ENCODE results near the gene FNDC3B.
A peak's percentile ranks its signal among the peaks of the same experiment; 100 is the strongest.

The FNDC3B gene

DNA sequence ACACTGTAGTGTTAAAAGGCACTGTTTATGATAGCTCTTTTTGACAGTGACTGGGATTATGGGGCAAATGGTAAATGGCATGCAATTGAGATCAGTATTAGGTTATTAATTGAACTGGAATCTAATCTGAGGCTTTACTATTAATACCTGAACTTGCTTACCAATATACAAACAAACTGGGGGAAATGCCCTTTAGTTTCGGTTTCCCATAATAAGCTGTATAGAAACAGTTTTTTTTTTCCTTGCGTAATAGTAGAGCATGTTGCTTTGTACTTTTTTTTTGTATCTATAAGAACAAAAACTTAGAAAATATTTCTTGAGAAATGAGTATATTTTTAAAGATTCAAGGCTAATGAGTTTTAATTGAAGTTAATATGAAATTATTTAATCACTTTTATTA lies 95.0 kb downstream of the FNDC3B start:
- Mint-ChIP-seq H3K9me3 (no peaks in the 10 kb centered on the region), H3K27ac (peak overlapping the region in 1 of 2 donors; percentile 14), H3K27me3 (no peaks in the 10 kb centered on the region), H3K4me1 (peaks cover 68% of the 10 kb centered on the region), H3K4me3 (no peak overlapping the region)
- no peak for ATAC-seq
- no peak for DNase-seq

DNA sequence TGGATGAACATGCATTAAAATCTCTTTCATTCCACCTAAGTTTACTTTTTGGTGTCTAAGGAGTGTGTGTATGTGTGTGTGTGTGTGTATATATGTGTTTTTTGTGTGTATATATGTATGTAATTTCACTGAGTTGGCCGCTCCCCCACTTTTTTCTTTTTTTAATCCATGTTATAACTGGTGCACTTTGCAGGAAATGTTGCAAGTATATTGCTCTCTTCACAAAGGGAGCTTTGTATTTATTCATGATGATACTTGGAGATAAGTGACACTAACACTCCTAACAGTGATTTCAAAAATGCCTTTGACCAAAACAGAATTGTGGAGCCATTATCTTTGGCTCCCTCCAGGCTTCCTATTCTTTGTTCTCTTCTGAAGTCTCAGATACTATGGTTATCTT lies 95.8 kb downstream of the FNDC3B start:
- Mint-ChIP-seq H3K9me3 (no peaks in the 10 kb centered on the region), H3K4me3 (no peak overlapping the region), H3K27ac (no peak overlapping the region), H3K27me3 (no peaks in the 10 kb centered on the region), H3K4me1 (peaks cover 62% of the 10 kb centered on the region)
- ATAC-seq (no peak), DNase-seq (no peak)

- no peak for ATAC-seq
- peaks cover 64% of the 10 kb centered on the region for H3K4me1 Mint-ChIP-seq
- no peak for DNase-seq
- H3K9me3 Mint-ChIP-seq, result no peaks in the 10 kb centered on the region
- H3K27ac Mint-ChIP-seq, result no peak overlapping the region
- no peaks in the 10 kb centered on the region for H3K27me3 Mint-ChIP-seq
- no peak overlapping the region for H3K4me3 Mint-ChIP-seq
Measured at GRCh38 chr3:172135820-172136219, 96.4 kb downstream of the FNDC3B start.

- Mint-ChIP-seq H3K9me3 (no peaks in the 10 kb centered on the region), H3K4me3 (no peak overlapping the region), H3K27me3 (no peaks in the 10 kb centered on the region), H3K4me1 (peaks cover 66% of the 10 kb centered on the region), H3K27ac (peak overlapping the region in 1 of 2 donors; percentile 50)
- DNase-seq, result no peak
- ATAC-seq, result no peak
Measured at GRCh38 chr3:172136330-172136729, 97.0 kb downstream of the FNDC3B start.

- H3K9me3 Mint-ChIP-seq, result no peaks in the 10 kb centered on the region
- H3K4me3 Mint-ChIP-seq, result no peak overlapping the region
- no peaks in the 10 kb centered on the region for H3K27me3 Mint-ChIP-seq
- DNase-seq, result no peak
- no peak overlapping the region for H3K27ac Mint-ChIP-seq
- ATAC-seq, result no peak
- H3K4me1 Mint-ChIP-seq, result peaks cover 63% of the 10 kb centered on the region
Measured at GRCh38 chr3:172137287-172138192, 98.2 kb downstream of the FNDC3B start.

DNA sequence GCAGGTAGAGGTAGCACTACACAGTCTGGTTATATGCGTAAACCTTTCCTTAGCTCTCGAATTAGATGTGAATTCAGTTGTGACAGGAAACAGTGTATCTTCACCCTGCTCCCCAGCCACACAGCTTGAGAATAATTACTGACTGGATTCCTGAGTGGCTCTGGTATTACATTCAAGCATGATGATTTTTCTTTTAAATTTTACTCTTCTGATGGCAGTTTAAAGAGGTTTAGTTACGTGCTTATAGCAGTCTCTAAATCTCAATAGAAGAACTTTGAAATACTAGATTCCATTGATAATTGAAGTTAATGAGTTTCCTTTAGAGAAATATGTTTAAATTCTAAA lies 98.8 kb downstream of the FNDC3B start:
- DNase-seq (no peak), ATAC-seq (no peak)
- Mint-ChIP-seq H3K9me3 (no peaks in the 10 kb centered on the region), H3K4me3 (no peak overlapping the region), H3K4me1 (peaks cover 63% of the 10 kb centered on the region), H3K27ac (no peak overlapping the region), H3K27me3 (no peaks in the 10 kb centered on the region)

DNA sequence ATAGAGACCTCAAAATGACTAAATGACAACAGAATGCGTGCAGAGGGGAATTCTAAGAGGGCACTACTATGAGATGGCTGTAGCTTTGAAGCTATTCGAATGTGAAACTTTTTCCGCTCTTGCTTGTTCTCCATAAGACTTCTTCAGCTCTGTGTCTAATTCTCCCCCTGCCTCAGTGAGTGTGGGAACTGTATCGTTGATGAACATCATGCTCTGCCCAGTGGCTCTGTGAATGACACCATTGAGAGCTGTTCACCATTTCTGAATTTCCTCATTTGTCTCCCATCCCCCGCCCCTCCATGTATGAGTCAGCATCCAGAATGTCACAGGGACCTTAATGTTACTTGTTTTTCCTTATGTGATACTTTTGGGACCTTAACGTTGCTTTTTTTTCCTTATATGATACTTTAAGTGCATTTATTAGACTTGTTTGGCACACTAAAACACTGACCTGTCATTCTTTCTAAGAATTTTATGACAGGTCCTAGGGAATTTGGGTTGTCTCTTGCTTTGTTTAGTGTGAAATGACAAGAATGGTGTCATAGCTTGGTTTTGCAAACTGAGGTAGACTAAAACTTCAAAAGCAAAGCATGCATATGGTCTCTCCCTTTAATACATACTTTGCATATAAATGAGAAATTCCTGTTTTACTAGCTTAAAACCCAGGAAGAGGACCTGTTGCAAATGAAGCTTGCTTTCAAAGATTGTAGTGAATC lies 99.6 kb downstream of the FNDC3B start:
- H3K27me3 Mint-ChIP-seq, result no peaks in the 10 kb centered on the region
- peak in 1 of 2 donors; percentile 22 for DNase-seq
- peaks cover 59% of the 10 kb centered on the region for H3K4me1 Mint-ChIP-seq
- H3K9me3 Mint-ChIP-seq, result no peaks in the 10 kb centered on the region
- peak overlapping the region in 1 of 2 donors; percentile 52 for H3K27ac Mint-ChIP-seq
- peak overlapping the region in 1 of 2 donors; percentile 48 for H3K4me3 Mint-ChIP-seq
- peak; percentile 72 for ATAC-seq

GRCh38 chr3:172139528-172140276 lies 100.3 kb downstream of the FNDC3B start:
- H3K4me3 Mint-ChIP-seq, result no peak overlapping the region
- no peaks in the 10 kb centered on the region for H3K27me3 Mint-ChIP-seq
- no peak overlapping the region for H3K27ac Mint-ChIP-seq
- no peaks in the 10 kb centered on the region for H3K9me3 Mint-ChIP-seq
- DNase-seq (no peak), ATAC-seq (no peak)
- H3K4me1 Mint-ChIP-seq, result peaks cover 62% of the 10 kb centered on the region

DNA sequence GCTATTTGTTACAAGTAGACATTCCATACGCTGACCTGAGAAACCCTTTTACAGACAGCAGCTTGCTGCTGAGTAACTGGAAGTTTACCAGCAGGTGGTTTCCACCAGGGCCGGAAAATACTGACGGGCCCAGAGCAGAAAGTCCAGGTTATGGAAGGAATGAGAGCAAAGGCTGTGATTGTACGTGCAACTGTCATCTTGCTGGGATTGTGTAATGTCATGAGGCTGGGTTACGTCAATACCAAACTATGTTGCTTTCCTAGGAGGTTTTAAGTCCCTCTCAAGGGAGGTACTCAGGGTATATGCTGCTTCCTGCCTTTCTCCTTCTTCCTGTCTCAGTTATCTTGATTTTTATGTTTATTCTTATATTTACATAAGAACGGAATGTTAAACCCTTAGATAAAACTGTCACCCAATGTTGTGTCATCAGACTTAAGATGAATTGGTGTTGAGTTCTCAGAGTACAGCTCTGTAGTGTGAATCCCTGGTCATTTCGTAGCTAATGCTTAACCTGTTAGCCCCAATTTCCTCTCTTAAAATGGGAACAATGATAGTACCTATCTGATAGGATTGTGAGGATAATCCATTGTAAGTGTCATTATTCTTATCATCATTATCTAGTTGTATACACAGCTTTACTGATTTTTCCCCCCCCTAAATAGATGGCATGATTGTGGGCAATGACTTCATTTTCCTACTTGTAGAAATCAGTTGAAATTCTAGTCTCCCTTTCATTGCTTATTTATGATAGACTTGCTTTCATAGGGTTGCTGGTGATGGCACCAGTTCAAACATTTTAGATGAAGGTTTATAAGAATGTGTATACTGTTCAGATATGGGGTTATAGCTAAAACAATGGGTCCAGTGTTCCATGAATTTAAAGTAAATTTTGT lies 101.4 kb downstream of the FNDC3B start:
- Mint-ChIP-seq H3K4me3 (no peak overlapping the region), H3K27ac (no peak overlapping the region), H3K27me3 (no peaks in the 10 kb centered on the region), H3K4me1 (peaks cover 71% of the 10 kb centered on the region), H3K9me3 (no peaks in the 10 kb centered on the region)
- DNase-seq, result no peak
- ATAC-seq, result no peak

DNA sequence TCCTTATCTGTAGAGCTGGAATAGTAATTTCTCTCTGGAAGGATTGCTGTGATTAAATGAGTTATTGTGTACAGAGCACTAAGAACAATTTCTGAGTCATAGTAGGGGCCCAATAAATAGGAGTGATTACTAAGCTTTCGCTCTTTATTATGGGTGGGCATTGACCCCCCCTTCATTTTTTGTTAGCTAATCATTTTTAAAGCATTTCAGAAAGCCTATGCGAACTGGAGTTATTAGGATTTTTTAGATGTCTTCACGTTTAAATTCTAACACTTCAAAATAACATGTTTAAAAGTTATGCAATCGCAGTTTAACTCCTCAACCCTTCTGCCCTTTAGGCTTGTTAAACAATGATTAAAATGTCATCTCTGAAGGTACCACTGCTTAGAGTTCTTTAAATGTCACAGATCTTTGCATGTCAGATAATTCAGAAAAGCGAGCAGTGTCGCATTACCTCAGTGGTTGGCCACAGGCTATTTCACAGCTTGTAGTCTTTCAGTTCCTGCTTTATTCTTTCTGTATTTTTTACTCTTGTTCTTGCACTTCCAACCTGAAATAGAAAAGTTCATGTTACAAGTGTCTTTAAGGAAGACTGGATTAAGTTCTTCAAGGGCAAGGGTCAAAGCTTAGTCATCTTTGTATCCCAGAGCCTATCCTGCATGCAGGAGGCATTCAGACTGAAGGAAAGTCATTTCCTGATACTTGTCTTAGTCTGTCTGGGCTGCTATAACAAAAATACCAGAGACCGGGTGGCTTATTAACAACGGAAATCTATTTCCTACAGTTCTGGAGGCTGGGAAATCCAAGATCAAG lies 102.9 kb downstream of the FNDC3B start:
- Mint-ChIP-seq H3K4me3 (no peak overlapping the region), H3K27me3 (no peaks in the 10 kb centered on the region), H3K9me3 (no peaks in the 10 kb centered on the region), H3K27ac (peak overlapping the region in 1 of 2 donors; percentile 74), H3K4me1 (peaks cover 65% of the 10 kb centered on the region)
- ATAC-seq (no peak), DNase-seq (no peak)

DNA sequence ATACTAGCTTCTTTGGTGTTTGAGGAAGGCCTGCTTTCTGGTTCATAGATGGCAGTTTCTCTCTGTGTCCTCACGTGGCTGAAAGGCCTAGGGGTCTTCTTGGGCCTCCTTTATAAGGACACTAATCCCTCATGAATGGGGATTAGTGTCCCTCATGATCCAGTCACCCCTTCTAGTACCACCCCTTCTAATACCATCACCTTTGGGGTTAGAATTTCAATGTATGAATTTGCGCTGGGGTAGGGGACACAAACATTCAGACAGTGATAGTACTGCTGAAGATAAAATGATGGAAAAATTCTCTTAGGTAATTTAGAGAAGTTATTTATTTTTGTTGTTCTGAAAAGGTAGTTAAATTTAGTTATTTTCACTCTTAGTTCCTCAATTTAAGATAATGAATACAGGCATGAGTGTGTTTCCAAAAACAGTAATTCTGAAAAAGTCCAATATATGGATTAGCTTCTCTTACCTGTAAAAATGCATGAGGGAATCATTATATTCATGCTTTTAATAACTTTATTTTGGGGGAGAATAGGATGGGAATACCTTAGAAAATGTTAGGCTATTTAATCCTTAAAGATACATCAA lies 103.6 kb downstream of the FNDC3B start:
- H3K27me3 Mint-ChIP-seq, result no peaks in the 10 kb centered on the region
- H3K4me1 Mint-ChIP-seq, result peaks cover 63% of the 10 kb centered on the region
- ATAC-seq, result no peak
- no peak overlapping the region for H3K4me3 Mint-ChIP-seq
- no peaks in the 10 kb centered on the region for H3K9me3 Mint-ChIP-seq
- H3K27ac Mint-ChIP-seq, result no peak overlapping the region
- DNase-seq, result no peak

DNA sequence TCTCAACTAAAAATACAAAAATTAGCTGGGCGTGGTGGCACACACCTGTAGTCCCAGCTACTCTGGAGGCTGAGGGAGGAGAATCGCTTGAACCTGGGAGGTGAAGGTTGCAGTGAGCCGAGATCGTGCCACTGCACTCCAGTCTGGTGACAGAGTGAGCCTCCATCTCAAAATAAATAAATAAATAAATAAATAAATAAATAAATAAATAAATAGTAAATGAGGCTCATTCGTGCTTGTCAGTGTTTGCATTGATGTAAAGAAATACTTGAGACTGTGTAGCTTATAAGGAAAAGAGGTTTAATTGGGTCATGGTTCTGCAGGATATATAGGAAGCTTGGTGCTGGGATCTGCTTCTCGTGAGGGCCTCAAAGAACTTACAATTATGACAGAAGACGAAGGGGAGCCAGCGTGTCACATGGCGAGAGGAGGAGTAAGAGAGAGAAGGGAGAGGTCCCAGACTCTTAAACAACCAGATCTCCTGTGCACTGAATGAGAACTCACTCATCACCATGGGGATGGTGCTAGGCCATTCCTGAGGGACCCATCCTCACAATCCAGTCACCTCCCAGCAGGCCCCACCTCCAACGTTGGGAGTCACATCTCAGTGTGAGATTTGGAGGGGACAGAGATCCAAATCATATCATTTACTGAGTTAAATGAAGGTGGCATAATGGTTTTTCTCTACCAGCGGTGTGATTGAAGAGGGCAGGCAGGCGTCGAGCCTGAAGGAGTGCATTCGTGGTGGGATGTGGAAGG lies 104.5 kb downstream of the FNDC3B start:
- H3K4me1 Mint-ChIP-seq, result peaks cover 65% of the 10 kb centered on the region
- no peaks in the 10 kb centered on the region for H3K27me3 Mint-ChIP-seq
- no peaks in the 10 kb centered on the region for H3K9me3 Mint-ChIP-seq
- no peak for ATAC-seq
- DNase-seq, result no peak
- H3K4me3 Mint-ChIP-seq, result no peak overlapping the region
- H3K27ac Mint-ChIP-seq, result no peak overlapping the region

DNA sequence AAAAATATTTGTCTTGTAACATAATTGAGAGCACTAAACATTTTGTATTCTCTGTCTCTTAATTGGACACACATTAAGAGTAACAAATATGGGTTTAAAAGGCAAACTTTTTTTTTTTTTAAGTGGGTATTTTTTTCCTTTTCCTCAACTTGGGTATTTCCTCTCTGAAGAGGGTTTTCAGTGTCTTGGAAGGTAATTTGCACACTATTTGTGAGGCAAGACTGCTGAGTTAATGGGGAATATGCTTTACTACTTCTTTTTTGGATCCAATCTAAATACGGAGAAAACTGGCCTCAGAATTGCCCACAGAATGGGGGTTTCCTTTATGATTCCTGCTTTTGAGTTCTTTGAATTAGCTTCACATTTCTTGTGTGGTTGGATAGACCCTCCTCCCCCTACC lies 105.2 kb downstream of the FNDC3B start:
- H3K27ac Mint-ChIP-seq, result no peak overlapping the region
- no peak for ATAC-seq
- no peak overlapping the region for H3K4me3 Mint-ChIP-seq
- no peak for DNase-seq
- H3K9me3 Mint-ChIP-seq, result no peaks in the 10 kb centered on the region
- H3K4me1 Mint-ChIP-seq, result peaks cover 66% of the 10 kb centered on the region
- H3K27me3 Mint-ChIP-seq, result no peaks in the 10 kb centered on the region

All from stimulated activated naive CD8-positive, alpha-beta T cell treated with anti-CD3 and anti-CD28 coated beads, Interleukin-15, amount 100 ng/mL, for 72 hours (primary cell).